Measurements from ENCODE around the gene IAPP.
"Not testable (repeated sequence)": the region's sequence is repeated elsewhere in the genome, so short reads cannot be mapped to it uniquely, and the experiment has no call there.

The IAPP gene

GRCh38 chr12:21372602-21373001 is at the start of gene IAPP:
Gene IAPP, plus strand, starts transcription at chr12:21372902. Its CDS starts 450 bp downstream, at chr12:21373352.
- no peak for DNase-seq (ENCODE audit: low read depth in 2 of 2)

GRCh38 chr12:21323736-21324135 is 49.0 kb upstream of the IAPP start:
- DNase-seq (ENCODE audit: low read depth in 2 of 2): no peak

GRCh38 chr12:21324551-21324950 is 48.2 kb upstream of the IAPP start:
- DNase-seq (ENCODE audit: low read depth in 2 of 2): no peak

GRCh38 chr12:21328578-21328977 is 44.1 kb upstream of the IAPP start:
- DNase-seq (ENCODE audit: low read depth in 2 of 2): no peak

GRCh38 chr12:21330682-21331253 is 41.9 kb upstream of the IAPP start:
- no peak for DNase-seq (ENCODE audit: low read depth in 2 of 2)

GRCh38 chr12:21334771-21335325 is 37.9 kb upstream of the IAPP start, which contains the start of gene SLCO1A2:
Gene SLCO1A2, minus strand, starts transcription at chr12:21334917. Its CDS starts 270 bp downstream, at chr12:21334647.
- DNase-seq (ENCODE audit: low read depth in 2 of 2): no peak

GRCh38 chr12:21336656-21337055 is 36.0 kb upstream of the IAPP start:
- no peak for DNase-seq (ENCODE audit: low read depth in 2 of 2)

- no peak for DNase-seq (ENCODE audit: low read depth in 2 of 2)
These were observed 35.2 kb upstream of the IAPP start for GRCh38 chr12:21337453-21337852.

GRCh38 chr12:21337959-21338744 is 34.5 kb upstream of the IAPP start:
- DNase-seq (ENCODE audit: low read depth in 2 of 2): no peak

GRCh38 chr12:21339921-21340320 is 32.8 kb upstream of the IAPP start:
- DNase-seq (ENCODE audit: low read depth in 2 of 2): no peak

GRCh38 chr12:21340403-21340802 is 32.3 kb upstream of the IAPP start:
- DNase-seq (ENCODE audit: low read depth in 2 of 2): no peak

- DNase-seq (ENCODE audit: low read depth in 2 of 2): no peak
These were observed 30.9 kb upstream of the IAPP start for GRCh38 chr12:21341769-21342168.

- DNase-seq (ENCODE audit: low read depth in 2 of 2): no peak
These were observed 29.1 kb upstream of the IAPP start for GRCh38 chr12:21343636-21344035.

- DNase-seq (ENCODE audit: low read depth in 2 of 2): no peak
These were observed 26.0 kb upstream of the IAPP start for GRCh38 chr12:21346542-21347205.

GRCh38 chr12:21350975-21351374 is 21.7 kb upstream of the IAPP start:
- no peak for DNase-seq (ENCODE audit: low read depth in 2 of 2)

GRCh38 chr12:21353487-21353886 is 19.2 kb upstream of the IAPP start:
- no peak for DNase-seq (ENCODE audit: low read depth in 2 of 2)

- DNase-seq (ENCODE audit: low read depth in 2 of 2): no peak
These were observed 18.8 kb upstream of the IAPP start for GRCh38 chr12:21353948-21354347.

- DNase-seq (ENCODE audit: low read depth in 2 of 2): no peak
These were observed 18.1 kb upstream of the IAPP start for GRCh38 chr12:21354641-21355040.

- DNase-seq (ENCODE audit: low read depth in 2 of 2): not testable (repeated sequence)
These were observed 12.1 kb upstream of the IAPP start for GRCh38 chr12:21360632-21361031.

GRCh38 chr12:21369141-21369980 is 3.3 kb upstream of the IAPP start:
- no peak for DNase-seq (ENCODE audit: low read depth in 2 of 2)

GRCh38 chr12:21370845-21371449 is 1.8 kb upstream of the IAPP start:
- no peak for DNase-seq (ENCODE audit: low read depth in 2 of 2)
